Stimulated activated CD4-positive, alpha-beta T cell treated with anti-CD3 and anti-CD28 coated beads, Interleukin-1b, Interleukin-23, amount 100 ng/mL, for 4 hours (primary cell): ENCODE measurements around the gene RNH1.
A peak's percentile ranks its signal among the peaks of the same experiment; 100 is the strongest.

Experiments used
- DNase-seq, 2 donors: peaks; one replicate each; pipeline ENCODE4 v3.0.0-alpha.2; 2020; ENCODE audit warnings: low read depth in 2 of 2

RNH1 gene

GRCh38 chr11:537622-538430 is 30.8 kb upstream of the RNH1 start:
- no peak for DNase-seq

GRCh38 chr11:536841-537621 is 30.0 kb upstream of the RNH1 start, which contains the start of gene LRRC56:
LRRC56 (plus strand) TSS chr11:537527; CDS start chr11:540685, 3,158 bp downstream.
- DNase-seq: peak; percentile 88 to 93

- DNase-seq: peak; percentile 93 to 97
Observed at GRCh38 chr11:535519-536454, 28.7 kb upstream of the RNH1 start, which contains the start of gene HRAS. HRAS (minus strand) TSS chr11:535576.

- DNase-seq: peak in 1 of 2 donors; percentile 32
Observed at GRCh38 chr11:535210-535518, 28.1 kb upstream of the RNH1 start.

GRCh38 chr11:534396-535209 is 27.6 kb upstream of the RNH1 start:
- DNase-seq: peak in 1 of 2 donors; percentile 28

- DNase-seq: no peak
Observed at GRCh38 chr11:533586-534395, 26.7 kb upstream of the RNH1 start.

GRCh38 chr11:532986-533585 is 26.0 kb upstream of the RNH1 start:
- no peak for DNase-seq

GRCh38 chr11:532527-532985 is 25.5 kb upstream of the RNH1 start:
- DNase-seq: no peak

GRCh38 chr11:531919-532526 is 25.0 kb upstream of the RNH1 start:
- no peak for DNase-seq

GRCh38 chr11:530960-531831 is 24.2 kb upstream of the RNH1 start:
- no peak for DNase-seq

GRCh38 chr11:529728-530411 is 22.8 kb upstream of the RNH1 start:
- DNase-seq: no peak

GRCh38 chr11:528815-529727 is 22.0 kb upstream of the RNH1 start:
- DNase-seq: no peak

- no peak for DNase-seq
Observed at GRCh38 chr11:528166-528814, 21.2 kb upstream of the RNH1 start.

- DNase-seq: no peak
Observed at GRCh38 chr11:526192-526591, 19.1 kb upstream of the RNH1 start.

GRCh38 chr11:521177-521688 is 14.2 kb upstream of the RNH1 start:
- DNase-seq: no peak
